Hypothalamus (tissue), 51 donors: Measurements from ENCODE around the gene OBP2A.
"Not testable (repeated sequence)": the region's sequence is repeated elsewhere in the genome, so short reads cannot be mapped to it uniquely, and the experiment has no call there.

Source experiments
- DNase-seq, 51 donors: peaks; one replicate each; lab custom pipeline; 2025; lab: John Stamatoyannopoulos, UW

Gene OBP2A

GRCh38 chr9:135545646-135546176 lies at the start of gene OBP2A:
OBP2A (plus strand) TSS chr9:135546126; CDS start chr9:135546181, 55 bp downstream.
- DNase-seq, result not testable (repeated sequence)

- no peak for DNase-seq
Measured at GRCh38 chr9:135498381-135499126, 47.4 kb upstream of the OBP2A start.

GRCh38 chr9:135499326-135500070 lies 46.4 kb upstream of the OBP2A start:
- DNase-seq, result peak; percentile 60 to 98 (median 92)

GRCh38 chr9:135500071-135500524 lies 45.8 kb upstream of the OBP2A start:
- peak in 2 of 51 donors; percentile 56 to 74 for DNase-seq

GRCh38 chr9:135500525-135501260 lies 45.2 kb upstream of the OBP2A start, which contains the start of gene MRPS2:
MRPS2 (plus strand) TSS chr9:135500682; CDS start chr9:135500711, 29 bp downstream.
- DNase-seq, result peak; percentile 19 to 90 (median 73)

- DNase-seq, result peak in 3 of 51 donors; percentile 31 to 37 (median 31)
Measured at GRCh38 chr9:135501261-135502167, 44.4 kb upstream of the OBP2A start.

- no peak for DNase-seq
Measured at GRCh38 chr9:135502168-135502872, 43.6 kb upstream of the OBP2A start.

GRCh38 chr9:135502873-135503321 lies 43.0 kb upstream of the OBP2A start:
- DNase-seq, result no peak

GRCh38 chr9:135503371-135504261 lies 42.3 kb upstream of the OBP2A start:
- no peak for DNase-seq

- peak in 39 of 51 donors; percentile 3 to 71 (median 39) for DNase-seq
Measured at GRCh38 chr9:135504262-135505243, 41.4 kb upstream of the OBP2A start.

- no peak for DNase-seq
Measured at GRCh38 chr9:135505406-135506187, 40.3 kb upstream of the OBP2A start.

GRCh38 chr9:135506327-135507103 lies 39.4 kb upstream of the OBP2A start:
- DNase-seq, result no peak

GRCh38 chr9:135507104-135508035 lies 38.6 kb upstream of the OBP2A start:
- DNase-seq, result no peak
